ENCODE measurements around the gene GRIK4.

GRCh38 chr11:120676991-120677390, 165.4 kb downstream of the GRIK4 start:
- no peak for TF ChIP-seq CTCF (IDR thresholded peaks at IDR 0.05; ENCODE audit: insufficient read depth, low read depth, low read length)
- TF ChIP-seq EZH2 (IDR thresholded peaks at IDR 0.05; ENCODE audit: insufficient read depth, low read length) = no peak
